B cell (primary cell): ENCODE data around the gene ITPR1. TPM values are rescaled to one million over a fixed set of nuclear protein-coding genes. Genes with fewer than 3 reads are reported as not detected.

Source experiments
- ATAC-seq: fragments of 200-7000 bp; cut with Tn5 transposase; one replicate; pipeline ENCODE4 v1.10.0; 2021; ENCODE audit warnings: low read depth, mild to moderate bottlenecking, moderate number of reproducible peaks, moderate library complexity
- CTCF ChIA-PET: fragments of 350-600 bp; sonication (Branson Sonifier 250); formaldehyde crosslinking; loops from one replicate; lab custom pipeline; 2021; ENCODE audit warnings: antibody characterized with exemption, inconsistent platforms; lab: Charles Lee
- POLR2A ChIA-PET: fragments of 350-600 bp; sonication (Branson Sonifier 250); formaldehyde crosslinking; loops from one replicate; lab custom pipeline; 2021; ENCODE audit warnings: antibody characterized with exemption; lab: Charles Lee
- DNase-seq: peaks from one replicate; pipeline ENCODE4 v3.0.0; 2013
- H2AFZ ChIP-seq: 2 replicates; pipeline ENCODE4 v1.6.1; 2012; ENCODE audit warnings: mild to moderate bottlenecking, low read depth, low read length; ENCODE audit not compliant: insufficient read depth, poor library complexity, severe bottlenecking
- H3K27ac ChIP-seq, 2 donors: 1 replicate in 1 of 2; 2 replicates in 1 of 2; pipeline ENCODE4 v1.5.1; 2012 to 2013; ENCODE audit warnings: low read length in 2 of 2, mild to moderate bottlenecking in 2 of 2, moderate library complexity in 1 of 2
- H3K27me3 ChIP-seq, 4 experiments: fragments of 200-600 bp in 1 of 4; sonication (generic) in 1 of 4; replicated peaks in 1 of 4; 1 replicate in 2 of 4; 2 replicates in 2 of 4; pipeline versions ENCODE4 v1.6.1 to v1.7.0; 2013 to 2016; ENCODE audit warnings: low read length in 3 of 4, mild to moderate bottlenecking in 2 of 4, mixed read lengths in 1 of 4, moderate library complexity in 1 of 4; ENCODE audit not compliant: insufficient read depth in 4 of 4, control insufficient read depth in 3 of 4; ENCODE audit errors: control extremely low read depth in 1 of 4
- H3K36me3 ChIP-seq, 2 experiments: replicated peaks in 1 of 2; 1 replicate in 1 of 2; 2 replicates in 1 of 2; pipeline versions ENCODE4 v1.6.1 to v1.7.1; 2013; ENCODE audit warnings: low read length in 1 of 2; ENCODE audit not compliant: insufficient read depth in 2 of 2, control insufficient read depth in 1 of 2; ENCODE audit errors: control extremely low read depth in 1 of 2, extremely low read depth in 1 of 2
- H3K4me1 ChIP-seq, 2 donors: fragments of 200-600 bp in 1 of 2; sonication (generic) in 1 of 2; 1 replicate in 1 of 2; 2 replicates in 1 of 2; pipeline versions ENCODE4 v1.5.1 to v1.6.1; 2013 to 2017; ENCODE audit warnings: low read length in 2 of 2; ENCODE audit not compliant: control insufficient read depth in 2 of 2, insufficient read depth in 2 of 2
- H3K4me2 ChIP-seq: replicated peaks from 2 replicates; pipeline ENCODE3; 2012; ENCODE audit warnings: mild to moderate bottlenecking, low read depth, low read length; ENCODE audit not compliant: poor library complexity, severe bottlenecking
- H3K4me3 ChIP-seq, 5 experiments: fragments of 200-600 bp in 1 of 5; sonication (generic) in 1 of 5; 1 replicate in 3 of 5; 2 replicates in 2 of 5; pipeline versions ENCODE4 v1.5.1 to v1.7.0; 2011 to 2016; ENCODE audit warnings: low read length in 4 of 5, mild to moderate bottlenecking in 4 of 5, low read depth in 2 of 5, control low read depth in 1 of 5, moderate library complexity in 1 of 5; ENCODE audit not compliant: insufficient read depth in 1 of 5; ENCODE audit errors: control extremely low read depth in 1 of 5, extremely low read depth in 1 of 5
- H3K79me2 ChIP-seq: fragments of 200-600 bp; sonication (generic); one replicate; pipeline ENCODE4 v1.6.0; 2016; ENCODE audit warnings: low read length; ENCODE audit not compliant: control insufficient read depth, insufficient read depth
- H3K9ac ChIP-seq: fragments of 200-600 bp; sonication (generic); 2 replicates; pipeline ENCODE4 v1.6.1; 2017; ENCODE audit warnings: mild to moderate bottlenecking, low read length, moderate library complexity
- H3K9me3 ChIP-seq, 3 donors: one replicate each; pipeline versions ENCODE4 v1.6.1 to v1.7.1; 2013; ENCODE audit warnings: low read length in 2 of 3; ENCODE audit not compliant: control insufficient read depth in 2 of 3, insufficient read depth in 1 of 3; ENCODE audit errors: control extremely low read depth in 1 of 3
- H4K20me1 ChIP-seq: 2 replicates; pipeline ENCODE4 v1.6.0; 2012; ENCODE audit warnings: mild to moderate bottlenecking, low read length; ENCODE audit not compliant: insufficient read depth, control insufficient read depth, poor library complexity, severe bottlenecking
- H3K27ac Mint-ChIP-seq: one replicate; pipeline ENCODE4 v1.8.0; 2021; ENCODE audit warnings: mixed read lengths
- H3K27me3 Mint-ChIP-seq: one replicate; pipeline ENCODE4 v1.8.0; 2021; ENCODE audit warnings: mixed read lengths
- H3K4me1 Mint-ChIP-seq: one replicate; pipeline ENCODE4 v1.8.0; 2021; ENCODE audit warnings: mixed read lengths
- H3K4me3 Mint-ChIP-seq: one replicate; pipeline ENCODE4 v1.8.0; 2021; ENCODE audit warnings: mixed read lengths
- H3K9me3 Mint-ChIP-seq: one replicate; pipeline ENCODE4 v1.8.0; 2022; ENCODE audit warnings: mixed read lengths; ENCODE audit not compliant: insufficient read depth
- EZH2 ChIP-seq: IDR thresholded peaks from 2 replicates; pipeline ENCODE4 v1.6.1; 2012; ENCODE audit warnings: borderline replicate concordance, low read depth, mild to moderate bottlenecking, moderate library complexity, low read length; ENCODE audit not compliant: insufficient read depth, poor library complexity, severe bottlenecking
- WGBS: methylation state at CpG from one replicate; pipeline ENCODE4 v1.1.5; 2013; ENCODE audit warnings: missing lambda C conversion rate; ENCODE audit not compliant: insufficient coverage; 5-methylcytosine and 5-hydroxymethylcytosine counted together
- intact Hi-C: fragments of 100-400 bp; cut with micrococcal nuclease; formaldehyde crosslinking; loops from one replicate; pipeline ENCODE4 v1.10.0; 2022
- polyA plus RNA-seq: library from polyadenylated mRNA; depleted of rRNA; stranded (reverse); fragments of >200 nt; gene quantifications from 2 replicates; pipeline ENCODE4 v1.2.3, GENCODE V29; 2012
- total RNA-seq, 2 donors: library from RNA; stranded (reverse); fragments of 120-200 nt in 1 of 2; gene quantifications; 1 replicate in 1 of 2; 2 replicates in 1 of 2; pipeline versions ENCODE4 v1.2.3 to v1.2.4, GENCODE V29; 2013 to 2022
- TF ChIP-seq, protein P1 (sequence below): fragments of 200-600 bp; IDR thresholded peaks from one replicate; pipeline ENCODE4 v1.8.0; 2022; ENCODE audit warnings: antibody characterized with exemption, mild to moderate bottlenecking

Gene ITPR1
- total and polyA plus RNA-seq, 2 donors (not counting 1 experiment from before 2014, with no cell fraction given), result 64.0 to 332 TPM

GRCh38 chr3:4734454-4734853 lies 241.3 kb downstream of the ITPR1 start:
- no peak overlapping the region for H2AFZ ChIP-seq
- peaks cover 4 to 81% of the 10 kb centered on the region in 2 experiments for H3K36me3 ChIP-seq
- no peak overlapping the region for H3K4me3 ChIP-seq
- no peaks in the 10 kb centered on the region for H3K9me3 ChIP-seq
- no peak overlapping the region for H3K27ac ChIP-seq
- H3K9ac ChIP-seq, result no peak overlapping the region
- peaks cover 50% of the 10 kb centered on the region for H3K79me2 ChIP-seq
- Mint-ChIP-seq H3K4me1 (peaks cover 4% of the 10 kb centered on the region), H3K9me3 (no peaks in the 10 kb centered on the region), H3K4me3 (no peak overlapping the region), H3K27ac (no peak overlapping the region), H3K27me3 (no peaks in the 10 kb centered on the region)
- ChIA-PET CTCF (interaction anchor here (1.1 to 3.6 kb wide), 2 partner anchors 23 to 324 kb away, joined by 4 to 17 read pairs; no protein-coding TSS in a partner anchor), POLR2A (no interaction called here)
- H4K20me1 ChIP-seq, result peaks cover 68% of the 10 kb centered on the region
- H3K27me3 ChIP-seq, result no peaks in the 10 kb centered on the region
- H3K4me1 ChIP-seq, result no peaks in the 10 kb centered on the region
- ATAC-seq (no peak), DNase-seq (no peak)
- TF ChIP-seq, protein P1, sequence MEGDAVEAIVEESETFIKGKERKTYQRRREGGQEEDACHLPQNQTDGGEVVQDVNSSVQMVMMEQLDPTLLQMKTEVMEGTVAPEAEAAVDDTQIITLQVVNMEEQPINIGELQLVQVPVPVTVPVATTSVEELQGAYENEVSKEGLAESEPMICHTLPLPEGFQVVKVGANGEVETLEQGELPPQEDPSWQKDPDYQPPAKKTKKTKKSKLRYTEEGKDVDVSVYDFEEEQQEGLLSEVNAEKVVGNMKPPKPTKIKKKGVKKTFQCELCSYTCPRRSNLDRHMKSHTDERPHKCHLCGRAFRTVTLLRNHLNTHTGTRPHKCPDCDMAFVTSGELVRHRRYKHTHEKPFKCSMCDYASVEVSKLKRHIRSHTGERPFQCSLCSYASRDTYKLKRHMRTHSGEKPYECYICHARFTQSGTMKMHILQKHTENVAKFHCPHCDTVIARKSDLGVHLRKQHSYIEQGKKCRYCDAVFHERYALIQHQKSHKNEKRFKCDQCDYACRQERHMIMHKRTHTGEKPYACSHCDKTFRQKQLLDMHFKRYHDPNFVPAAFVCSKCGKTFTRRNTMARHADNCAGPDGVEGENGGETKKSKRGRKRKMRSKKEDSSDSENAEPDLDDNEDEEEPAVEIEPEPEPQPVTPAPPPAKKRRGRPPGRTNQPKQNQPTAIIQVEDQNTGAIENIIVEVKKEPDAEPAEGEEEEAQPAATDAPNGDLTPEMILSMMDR, result no peak
- no peak for TF ChIP-seq EZH2
- no peak overlapping the region for H3K4me2 ChIP-seq
- WGBS, result 100% methylated on average over 2 of the region's 2 CpGs
- intact Hi-C loops, result no loop called here

GRCh38 chr3:4735243-4735642 lies 242.1 kb downstream of the ITPR1 start:
- Histone ChIP-seq H2AFZ (no peak overlapping the region), H3K4me2 (no peak overlapping the region), H3K4me1 (peaks cover 1 to 2% of the 10 kb centered on the region in 2 donors), H3K27ac (no peak overlapping the region), H3K36me3 (peaks cover 4 to 78% of the 10 kb centered on the region in 2 experiments), H3K79me2 (peaks cover 54% of the 10 kb centered on the region), H4K20me1 (peaks cover 75% of the 10 kb centered on the region), H3K9me3 (no peaks in the 10 kb centered on the region), H3K27me3 (no peaks in the 10 kb centered on the region), H3K4me3 (no peak overlapping the region), H3K9ac (no peak overlapping the region)
- DNase-seq, result no peak
- TF ChIP-seq, protein P1, result no peak
- TF ChIP-seq EZH2, result no peak
- POLR2A ChIA-PET, result no interaction called here
- H3K27me3 Mint-ChIP-seq, result no peaks in the 10 kb centered on the region
- H3K9me3 Mint-ChIP-seq, result no peaks in the 10 kb centered on the region
- 100% methylated on average over 4 of the region's 4 CpGs for WGBS
- no peak for ATAC-seq
- CTCF ChIA-PET, result interaction anchor here (1.0 to 3.6 kb wide), 4 partner anchors 14 to 323 kb away, joined by 3 to 17 read pairs (median 5); no protein-coding TSS in a partner anchor
- no peak overlapping the region for H3K4me3 Mint-ChIP-seq
- peaks cover 10% of the 10 kb centered on the region for H3K4me1 Mint-ChIP-seq
- H3K27ac Mint-ChIP-seq, result no peak overlapping the region
- intact Hi-C loops, result no loop called here
